NOMO-1 (cell line): ENCODE data around the gene TRPM7.
"Not testable (repeated sequence)": the region's sequence is repeated elsewhere in the genome, so short reads cannot be mapped to it uniquely, and the experiment has no call there.

Source experiments
- DNase-seq, 2 experiments: peaks; one replicate each; lab custom pipeline; 2025; ENCODE audit not compliant: unreplicated experiment in 2 of 2; lab: John Stamatoyannopoulos, UW

TRPM7 gene

GRCh38 chr15:50675535-50676144 is 11.0 kb downstream of the TRPM7 start:
- DNase-seq, result peak in 1 of 2 experiments; percentile 10

GRCh38 chr15:50670115-50670514 is 16.5 kb downstream of the TRPM7 start:
- DNase-seq, result no peak

- no peak for DNase-seq
Observed at GRCh38 chr15:50669611-50670010, 17.0 kb downstream of the TRPM7 start.

- no peak for DNase-seq
Observed at GRCh38 chr15:50665938-50666337, 20.7 kb downstream of the TRPM7 start.

GRCh38 chr15:50655555-50655954 is 31.0 kb downstream of the TRPM7 start:
- DNase-seq, result no peak

- no peak for DNase-seq
Observed at GRCh38 chr15:50653156-50653743, 33.3 kb downstream of the TRPM7 start.

- DNase-seq, result no peak
Observed at GRCh38 chr15:50652671-50653070, 33.9 kb downstream of the TRPM7 start.

GRCh38 chr15:50641318-50641717 is 45.3 kb downstream of the TRPM7 start:
- no peak for DNase-seq

GRCh38 chr15:50636146-50636545 is 50.5 kb downstream of the TRPM7 start:
- DNase-seq, result no peak

- no peak for DNase-seq
Observed at GRCh38 chr15:50633653-50634052, 52.9 kb downstream of the TRPM7 start.

GRCh38 chr15:50628421-50628820 is 58.2 kb downstream of the TRPM7 start:
- DNase-seq, result no peak

- no peak for DNase-seq
Observed at GRCh38 chr15:50627351-50628055, 59.1 kb downstream of the TRPM7 start.

GRCh38 chr15:50624616-50625168 is 61.9 kb downstream of the TRPM7 start:
- DNase-seq, result no peak

- peak; percentile 0 to 4 for DNase-seq
Observed at GRCh38 chr15:50622361-50622943, 64.1 kb downstream of the TRPM7 start.

GRCh38 chr15:50616960-50617359 is 69.6 kb downstream of the TRPM7 start:
- DNase-seq, result not testable (repeated sequence)

- not testable (repeated sequence) for DNase-seq
Observed at GRCh38 chr15:50616554-50616953, 70.0 kb downstream of the TRPM7 start.

GRCh38 chr15:50613600-50613999 is 73.0 kb downstream of the TRPM7 start:
- no peak for DNase-seq

GRCh38 chr15:50607129-50607528 is 79.5 kb downstream of the TRPM7 start:
- no peak for DNase-seq

GRCh38 chr15:50605462-50605861 is 81.1 kb downstream of the TRPM7 start:
- DNase-seq, result no peak

GRCh38 chr15:50602028-50602427 is 84.6 kb downstream of the TRPM7 start:
- DNase-seq, result not testable (repeated sequence)

GRCh38 chr15:50594311-50594710 is 92.3 kb downstream of the TRPM7 start:
- DNase-seq, result no peak
